Measurements from ENCODE around the gene SMIM45.

GRCh38 chr22:41904450-41905410 is 47.2 kb upstream of the SMIM45 start:
- no peak for TF ChIP-seq EZH2 (optimal IDR thresholded peaks at IDR 0.05; ENCODE audit: low read depth, low read length)
- no peak for TF ChIP-seq CTCF (IDR thresholded peaks at IDR 0.05; ENCODE audit: low read length)
